Stimulated activated CD4-positive, alpha-beta T cell treated with anti-CD3 and anti-CD28 coated beads, Interleukin-4, amount 100 ng/mL, for 24 hours (primary cell): ENCODE results near the gene MAP2K3.

ENCODE experiments used
- DNase-seq: peaks from one replicate; pipeline ENCODE4 v3.0.0-alpha.2; 2020

The MAP2K3 gene

DNA sequence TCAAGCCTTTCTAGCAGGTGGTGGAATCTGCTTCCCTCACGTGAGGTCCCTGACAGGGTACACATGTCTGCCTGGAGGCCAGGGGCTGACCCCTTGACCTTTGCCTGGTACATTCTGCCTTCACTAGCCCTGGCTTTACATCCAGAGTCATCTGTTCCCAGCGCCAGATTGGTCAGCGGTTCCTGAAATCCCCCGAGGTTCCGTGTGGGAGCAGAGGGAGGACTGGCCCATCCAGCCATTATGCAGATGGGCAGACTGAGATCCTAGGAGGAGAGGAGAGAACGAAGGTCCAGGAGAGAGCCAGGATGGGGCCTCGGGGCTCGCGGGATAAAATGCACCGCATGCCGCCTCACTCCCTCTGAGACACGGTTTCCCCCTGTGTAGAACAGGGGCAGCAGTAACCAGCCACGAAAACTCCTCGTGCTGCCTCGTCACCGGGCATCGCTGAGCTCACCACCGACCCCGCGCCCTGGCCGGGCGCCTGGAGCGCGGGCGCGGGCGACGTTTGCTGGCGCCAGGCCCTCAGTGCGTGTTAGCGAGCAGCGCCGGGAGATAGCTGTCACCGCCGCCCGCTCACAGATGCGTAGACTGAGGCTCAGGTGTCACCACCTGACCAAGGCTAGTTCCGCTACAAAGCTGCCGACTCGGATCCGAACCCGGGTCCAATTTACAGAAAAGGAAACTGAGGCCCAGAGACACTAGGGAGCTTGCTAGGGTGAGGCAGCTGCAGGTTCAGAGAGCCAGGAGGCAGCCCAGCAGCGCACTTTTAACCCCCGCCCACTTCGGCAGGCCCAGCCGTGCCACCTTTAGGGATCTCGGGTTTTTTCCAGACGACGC is 811 bp upstream of the MAP2K3 start:
- DNase-seq, result peak; percentile 36

DNA sequence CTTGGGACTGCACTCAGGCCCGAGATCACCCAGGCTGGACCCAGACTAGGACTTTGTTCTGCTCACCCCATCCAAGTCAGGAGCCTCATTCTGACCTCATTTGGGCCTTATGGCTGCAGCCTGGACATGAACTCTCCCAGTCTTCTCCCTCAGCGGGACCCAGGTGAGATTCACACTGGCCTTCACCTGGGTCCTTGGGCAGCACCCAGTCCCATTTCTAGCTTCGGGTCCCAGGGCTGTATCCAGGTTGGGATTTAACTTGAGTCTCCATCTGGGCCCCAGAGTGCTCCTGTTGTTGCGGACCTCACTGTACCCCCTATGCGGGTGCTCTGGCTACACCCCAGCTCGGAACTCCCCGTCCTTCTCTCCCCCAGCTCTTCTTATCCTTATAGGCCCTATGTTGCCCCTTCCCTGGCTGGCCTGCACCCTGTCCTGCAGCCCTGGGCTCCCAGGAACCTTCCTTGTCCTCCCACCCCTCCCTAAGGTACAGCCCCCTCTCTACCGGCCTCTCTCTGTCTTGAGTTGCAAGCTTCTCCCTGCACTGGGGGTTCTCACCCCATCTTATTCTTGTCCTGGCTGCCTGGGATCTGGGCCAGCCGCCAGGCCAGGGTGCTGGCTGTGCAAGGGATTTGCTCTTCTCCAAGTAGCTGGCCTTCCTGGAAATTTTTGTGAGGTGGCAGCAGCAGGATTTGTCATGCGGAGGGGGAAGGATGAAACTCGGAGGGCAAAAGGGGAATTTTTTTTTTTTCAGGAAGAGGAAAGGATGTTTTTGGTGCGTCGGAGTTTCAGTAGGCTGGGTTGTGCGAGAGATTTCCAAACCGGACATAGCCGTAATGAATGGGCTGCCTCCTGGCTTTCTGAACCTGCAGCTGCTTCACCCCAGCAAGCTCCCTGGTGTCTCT is 904 bp downstream of the MAP2K3 start:
- DNase-seq, result no peak

DNA sequence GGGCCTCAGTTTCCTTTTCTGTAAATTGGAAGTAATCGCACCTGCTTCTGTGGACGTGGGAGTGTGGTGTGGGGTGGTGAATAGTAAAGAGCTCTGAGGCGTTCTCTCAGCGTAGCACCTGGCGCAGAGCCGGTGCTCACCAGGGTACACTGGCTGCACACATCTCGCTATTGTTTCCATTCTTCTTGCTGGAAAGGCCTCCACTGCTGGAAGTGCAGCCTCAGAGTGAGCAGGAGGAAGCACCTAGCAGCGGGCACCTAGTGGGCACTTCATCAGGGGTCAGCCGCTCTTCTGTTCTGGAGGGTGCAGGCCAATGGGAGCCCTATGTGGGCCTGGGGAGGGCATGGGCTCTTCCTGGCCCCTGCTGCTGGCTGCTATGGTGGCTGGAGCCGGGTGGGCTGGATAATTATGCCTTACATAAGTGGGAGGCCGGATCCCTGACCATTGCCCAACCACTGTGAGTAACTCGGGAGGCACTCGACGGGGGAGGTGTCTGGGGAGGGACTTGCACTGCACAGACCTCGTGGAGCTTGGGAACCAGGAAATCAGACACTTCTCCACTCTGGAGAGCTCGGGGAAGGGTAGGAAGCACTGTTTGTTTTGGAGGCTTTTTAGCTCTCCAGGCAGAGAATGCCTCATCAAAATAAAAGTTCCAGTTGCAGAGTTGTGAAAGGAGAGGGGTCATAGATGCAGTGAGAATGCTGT is 1.7 kb downstream of the MAP2K3 start:
- no peak for DNase-seq

DNA sequence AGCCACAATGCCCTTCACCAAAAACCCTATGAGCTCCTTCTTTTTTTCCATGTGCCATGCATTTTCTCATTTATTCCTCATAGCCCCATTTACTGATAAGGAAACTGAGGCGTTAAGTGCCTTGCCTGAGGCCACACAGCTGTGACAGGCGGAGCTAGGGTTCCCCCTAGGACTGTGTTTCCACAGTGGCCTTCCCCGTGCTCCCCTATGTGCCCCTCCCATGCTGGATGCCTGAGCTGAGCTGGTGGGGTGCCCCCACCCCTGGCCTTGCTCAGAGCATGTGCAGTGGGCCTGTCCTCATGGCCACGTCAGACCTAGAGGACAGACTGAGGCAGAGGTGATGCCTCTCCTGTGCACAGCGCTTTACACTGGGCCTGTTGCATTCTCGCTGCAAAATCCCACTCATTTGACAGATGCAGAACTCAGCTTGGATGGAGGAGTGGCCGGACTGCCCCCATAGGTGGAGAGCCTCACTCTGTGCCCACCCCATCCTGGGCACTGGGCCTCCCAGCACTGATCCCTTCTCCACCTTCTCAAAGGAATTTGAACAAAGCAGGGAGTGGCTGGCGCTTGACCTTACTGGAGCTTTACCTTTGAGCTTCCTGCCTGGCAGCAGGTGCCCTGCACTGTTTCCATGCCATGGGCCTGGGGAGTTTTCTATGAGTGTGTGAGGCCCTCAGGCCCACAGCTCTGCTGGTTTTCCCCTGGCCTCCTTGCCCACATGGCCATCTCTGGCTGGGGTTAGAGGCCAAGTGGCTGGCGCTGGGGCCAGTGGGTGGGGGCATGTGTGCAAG is 2.6 kb downstream of the MAP2K3 start:
- peak; percentile 50 for DNase-seq

DNA sequence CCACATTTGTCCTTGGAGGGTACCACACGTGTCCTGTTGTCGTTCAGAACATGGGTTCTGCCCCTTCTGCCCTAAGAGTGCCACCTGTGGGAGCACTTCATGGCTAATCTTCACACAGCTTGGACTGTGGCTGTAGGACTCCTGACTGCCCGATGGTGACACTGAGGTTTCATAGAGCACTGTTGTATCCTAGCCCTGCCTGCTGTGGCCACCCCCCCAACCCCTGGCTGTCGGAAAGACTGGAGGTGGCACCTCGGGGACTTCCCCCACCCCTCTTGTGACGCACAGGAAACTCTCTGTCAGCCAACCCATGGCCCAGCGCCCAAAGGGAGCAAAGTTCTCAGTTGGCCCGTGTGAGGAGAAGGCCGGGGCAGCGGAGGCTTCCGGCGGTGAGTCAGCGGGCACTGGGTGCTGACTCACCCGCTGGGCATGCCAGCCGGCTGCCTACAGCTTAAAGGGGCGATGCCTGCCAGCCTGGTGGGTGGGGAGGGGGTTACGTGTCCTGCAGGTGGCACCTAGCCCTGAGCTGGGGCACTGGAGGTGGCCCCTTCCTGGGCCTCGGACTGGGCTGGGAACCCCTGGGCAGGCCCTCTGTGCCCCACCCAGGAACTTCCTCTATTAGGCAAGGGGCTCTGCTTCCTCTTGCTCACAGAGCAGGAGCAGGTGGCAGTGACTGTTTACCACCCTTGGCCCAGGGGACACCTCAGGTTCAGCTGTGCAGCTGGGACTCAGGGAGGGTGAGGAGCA is 3.4 kb downstream of the MAP2K3 start:
- peak; percentile 97 for DNase-seq

DNA sequence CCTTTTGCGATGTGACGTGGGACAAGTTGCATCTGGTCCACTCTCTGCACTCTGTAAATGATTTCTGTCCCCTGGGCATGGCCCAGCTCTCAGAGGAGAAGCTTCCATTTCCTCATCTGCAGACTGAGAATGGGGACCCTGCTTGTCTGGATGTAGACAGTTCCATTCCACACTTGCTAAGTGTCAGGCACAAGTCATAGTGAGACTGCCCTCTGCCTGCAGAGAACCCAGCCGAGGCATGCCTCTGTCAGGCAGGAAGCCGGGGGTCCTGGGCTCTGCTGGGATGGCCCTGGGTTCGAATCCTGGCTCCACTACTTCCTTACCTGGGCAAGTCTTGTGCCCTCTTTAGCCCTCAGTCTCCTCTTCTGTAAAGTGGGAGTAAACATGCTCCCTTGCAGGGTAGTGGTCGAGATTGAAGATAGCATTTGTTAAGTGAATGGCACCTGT is 4.1 kb downstream of the MAP2K3 start:
- no peak for DNase-seq

DNA sequence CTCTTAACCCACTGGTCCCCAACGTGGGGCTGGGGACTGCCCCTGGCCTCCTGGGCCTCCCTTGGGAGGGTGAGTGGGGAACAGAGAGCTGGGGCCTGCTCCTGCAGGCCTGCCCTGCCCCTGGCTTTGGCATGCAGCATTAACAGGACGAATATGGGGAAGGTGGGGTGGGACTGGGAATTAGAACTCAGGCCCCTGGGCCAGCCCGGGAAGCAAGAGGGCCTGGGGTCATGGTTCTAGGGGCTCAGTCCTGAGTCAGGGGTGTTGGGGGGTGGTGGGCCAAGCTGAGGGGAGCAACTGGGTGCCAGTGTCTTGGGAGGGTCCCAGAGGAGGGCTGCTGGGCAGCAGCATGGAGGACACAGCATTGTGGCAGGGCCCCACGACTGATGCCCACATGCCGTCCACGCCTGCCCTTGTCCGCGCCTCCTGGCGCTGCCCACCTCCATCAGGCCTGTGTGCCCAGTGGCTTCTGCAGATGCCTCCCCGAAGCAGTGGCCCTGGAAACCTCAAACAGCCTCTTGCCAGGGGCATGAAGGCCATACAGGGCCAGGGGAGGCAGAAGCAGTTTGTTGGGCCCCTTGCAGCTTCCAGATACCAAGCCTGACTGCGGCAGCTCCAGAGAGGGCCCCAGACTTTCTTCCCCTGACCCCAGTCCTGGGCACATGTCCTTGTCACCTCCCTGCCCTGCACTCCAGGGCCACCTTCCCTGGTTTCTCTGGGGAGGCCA is 4.8 kb downstream of the MAP2K3 start:
- DNase-seq, result no peak

DNA sequence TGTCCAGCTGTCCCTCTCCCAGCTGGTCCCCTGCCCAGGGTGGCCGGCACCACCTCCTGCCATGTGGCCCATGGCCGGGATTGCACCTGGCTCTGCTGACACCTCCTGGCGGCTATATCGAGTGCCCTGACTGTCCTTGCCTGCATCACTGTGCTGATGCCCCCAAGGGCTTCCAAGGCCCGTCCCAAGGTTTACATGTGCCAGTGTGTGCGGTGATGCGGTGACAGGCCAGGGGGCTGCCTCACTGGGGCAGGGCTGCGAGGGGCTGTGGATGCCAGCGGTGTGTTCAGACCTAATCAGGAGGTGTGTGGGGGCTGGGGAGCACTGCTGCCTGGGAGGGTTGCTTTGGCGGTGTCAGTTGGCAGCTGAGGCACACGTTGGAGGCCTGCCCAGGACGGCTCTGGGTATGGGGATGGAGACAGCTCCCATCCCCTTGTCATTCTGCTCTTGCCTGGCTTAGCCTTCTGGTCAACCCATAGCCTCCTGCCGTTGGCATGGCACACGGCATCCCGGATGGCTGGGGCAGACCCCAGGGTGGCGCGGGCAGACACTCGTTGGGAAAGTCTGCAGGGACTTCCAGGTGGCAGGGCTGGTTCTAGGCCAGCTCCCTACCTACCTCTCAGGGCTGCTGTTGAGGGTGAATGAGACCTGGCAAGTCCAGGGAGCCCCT is 5.5 kb downstream of the MAP2K3 start:
- DNase-seq, result no peak

DNA sequence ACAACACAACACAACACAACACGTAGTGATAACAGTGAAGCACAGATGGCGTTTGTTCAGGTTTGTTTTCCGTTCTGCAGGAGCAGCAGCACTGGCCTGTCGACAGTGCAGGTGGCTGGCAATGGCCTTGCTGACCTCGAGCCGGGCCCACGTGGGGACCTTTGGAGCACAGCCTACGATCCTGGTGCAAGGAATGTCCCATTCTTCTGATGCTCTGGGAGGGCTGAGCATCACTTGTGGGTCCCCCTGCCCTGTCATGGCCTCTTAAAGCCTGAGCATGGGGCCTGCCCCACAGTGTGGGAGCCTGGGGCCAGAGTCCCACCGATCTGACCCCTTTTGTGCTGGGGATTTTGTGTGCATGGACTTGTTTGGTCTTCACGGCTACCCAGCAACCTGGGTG is 6.8 kb downstream of the MAP2K3 start:
- DNase-seq, result no peak

DNA sequence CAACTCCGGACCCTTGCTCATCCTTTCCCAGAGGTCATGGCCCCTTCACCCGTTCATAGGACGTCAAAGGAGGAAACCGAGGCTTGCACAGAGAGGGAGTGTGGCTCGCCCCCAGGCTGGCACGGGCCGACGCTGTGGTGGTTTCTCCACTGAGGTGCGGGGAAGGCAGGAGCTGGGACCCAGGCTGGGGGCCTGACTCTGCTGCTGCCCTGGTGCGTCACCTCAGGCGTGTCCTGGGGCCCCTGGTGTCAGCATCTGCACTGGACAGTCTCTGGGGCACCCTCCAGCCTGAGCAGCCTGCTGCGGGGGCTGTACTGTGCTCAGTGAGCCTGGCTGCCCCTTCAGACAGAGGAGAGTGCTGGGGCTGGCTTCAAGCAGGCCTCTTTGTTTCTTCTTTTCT is 7.4 kb downstream of the MAP2K3 start:
- DNase-seq, result no peak

DNA sequence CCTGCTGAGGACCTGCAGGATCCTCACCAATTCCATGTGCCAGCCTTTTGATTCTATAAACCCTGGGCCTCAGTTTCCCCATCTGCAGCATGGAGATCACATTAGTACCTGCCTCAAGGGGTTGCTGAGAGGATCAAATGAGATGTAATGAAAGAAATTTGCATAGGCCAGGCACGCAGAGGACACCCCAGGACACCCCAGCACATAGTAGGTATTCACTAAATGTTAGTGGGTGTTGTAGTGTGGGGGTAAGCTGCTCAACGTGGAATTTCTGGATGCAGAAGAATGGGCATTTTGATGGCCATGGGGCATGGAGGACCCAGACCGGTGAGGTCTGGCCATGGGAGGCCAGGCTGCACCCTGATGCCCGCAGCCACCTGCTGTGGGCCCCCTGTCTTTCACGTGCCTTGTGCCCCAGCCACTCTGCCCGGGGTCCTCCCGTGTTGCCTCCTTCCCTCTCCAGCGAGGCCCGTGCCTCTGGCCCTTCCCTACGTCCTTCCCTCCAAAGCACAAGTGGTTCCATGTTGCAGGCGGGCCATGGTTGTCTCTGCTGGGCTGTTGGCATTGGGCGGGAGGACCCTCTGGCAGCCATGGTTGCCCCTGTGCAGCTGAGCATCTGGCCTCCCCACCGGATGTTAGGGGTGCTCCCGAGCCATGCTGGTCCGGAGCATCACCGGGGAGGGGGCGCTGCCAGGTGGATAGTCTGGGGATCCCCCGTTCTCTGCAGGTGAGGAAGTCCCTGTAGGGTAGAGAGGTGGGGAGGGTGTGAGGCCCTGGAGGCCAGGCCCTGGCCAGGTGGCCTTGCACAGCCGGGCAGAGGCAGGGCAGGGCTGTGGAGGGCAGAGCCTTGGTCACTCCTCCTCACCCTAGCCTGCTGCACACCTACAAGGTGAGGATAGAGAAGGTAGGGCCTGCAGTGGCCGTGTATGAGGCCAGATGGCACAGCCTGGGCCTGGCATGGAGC is 8.6 kb downstream of the MAP2K3 start:
- no peak for DNase-seq

DNA sequence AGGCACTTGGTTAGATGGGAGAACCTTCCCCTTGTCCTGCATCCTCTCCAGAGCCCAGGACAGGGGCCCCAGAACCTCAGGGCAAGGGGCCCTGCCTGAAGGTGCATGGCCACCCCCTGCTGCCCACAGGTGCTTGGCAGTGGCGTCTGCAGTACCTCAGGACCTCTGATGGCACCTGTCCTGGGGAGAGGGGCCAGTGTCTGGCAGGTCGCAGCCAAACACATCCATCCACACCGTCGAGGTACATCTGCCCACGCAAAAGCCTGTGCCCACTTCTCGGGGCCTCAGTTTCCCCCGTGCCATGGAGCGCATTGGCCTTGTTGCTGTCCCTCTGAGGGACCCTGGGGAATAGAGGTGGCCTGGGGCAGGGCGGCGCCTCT is 9.3 kb downstream of the MAP2K3 start:
- no peak for DNase-seq

DNA sequence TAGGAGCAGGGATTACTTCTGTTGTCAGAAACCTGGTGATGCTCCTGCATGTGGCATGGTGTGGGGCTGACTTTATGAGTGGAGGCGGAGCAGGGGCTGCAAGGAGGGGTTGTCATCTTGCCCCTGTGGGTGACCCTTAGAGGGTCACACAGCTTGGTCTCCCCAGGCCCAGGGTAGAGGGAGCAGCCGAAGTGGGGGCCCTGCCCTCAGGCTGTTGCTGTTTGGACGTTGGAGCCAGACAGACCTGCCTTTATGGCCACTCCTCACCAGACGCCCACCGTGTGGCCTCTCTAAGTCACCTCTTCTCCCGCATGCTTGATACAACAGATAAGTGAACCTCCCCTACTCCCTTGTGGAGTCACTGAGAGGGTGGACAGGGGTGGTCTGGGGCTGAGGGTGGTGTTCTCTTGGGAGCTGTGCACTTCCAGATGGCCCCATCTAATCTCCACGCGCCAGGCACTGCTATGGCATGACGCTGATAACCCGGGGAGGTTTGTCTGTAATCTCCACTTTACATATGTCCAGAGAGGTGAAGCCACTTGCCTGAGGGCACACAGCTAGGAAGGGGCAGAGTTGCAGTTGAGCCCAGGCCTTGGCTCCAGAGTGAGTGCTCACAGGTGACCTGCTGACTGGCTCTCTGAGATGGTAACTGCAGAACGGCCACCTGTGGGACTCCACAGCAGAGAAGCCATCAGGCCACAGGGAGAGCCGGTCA is 10.0 kb downstream of the MAP2K3 start:
- no peak for DNase-seq

DNA sequence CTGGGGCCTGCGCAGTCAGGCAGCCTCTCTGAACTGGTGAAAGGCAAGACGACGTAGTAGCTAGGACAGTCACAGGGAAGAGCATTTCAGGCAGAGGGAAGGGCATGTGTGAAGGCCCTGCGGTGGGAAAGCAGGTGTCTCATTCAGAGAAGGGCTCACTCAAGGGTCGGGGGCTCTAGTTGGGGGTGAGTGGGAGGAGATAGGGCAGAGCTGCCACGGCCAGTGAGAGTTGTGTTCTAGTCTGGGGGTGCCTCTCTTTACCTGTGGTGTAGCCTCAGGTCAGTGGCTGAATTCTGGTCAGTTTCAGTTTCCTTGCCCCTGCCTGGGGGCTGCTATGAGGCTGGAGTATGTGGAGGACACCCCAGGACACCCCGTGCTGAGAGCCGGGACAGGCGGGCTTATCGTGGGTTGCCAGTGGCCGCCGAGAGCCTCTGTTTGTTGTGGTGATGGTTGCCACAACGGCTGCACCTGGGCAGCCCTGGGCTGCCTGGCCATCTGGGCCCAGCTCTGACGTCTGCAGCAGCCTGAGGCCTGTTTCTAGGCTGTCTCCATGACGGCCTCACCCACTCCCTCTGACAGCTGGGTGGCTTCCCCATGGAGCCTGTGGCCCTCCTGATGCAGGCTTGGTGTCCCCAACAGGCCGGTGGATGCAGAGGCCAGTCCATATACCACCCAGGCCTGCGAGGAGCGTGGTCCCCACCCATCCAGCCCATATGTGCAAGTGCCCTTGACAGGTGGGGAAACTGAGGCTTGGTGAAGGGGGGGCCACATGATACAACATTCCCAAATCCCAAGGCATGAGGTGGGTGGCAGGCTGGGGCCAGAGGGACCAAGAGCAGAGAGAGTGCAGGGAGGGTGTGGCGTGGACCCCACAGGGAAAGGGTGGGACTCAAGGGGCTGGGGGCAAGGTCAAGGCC is 10.8 kb downstream of the MAP2K3 start:
- no peak for DNase-seq

DNA sequence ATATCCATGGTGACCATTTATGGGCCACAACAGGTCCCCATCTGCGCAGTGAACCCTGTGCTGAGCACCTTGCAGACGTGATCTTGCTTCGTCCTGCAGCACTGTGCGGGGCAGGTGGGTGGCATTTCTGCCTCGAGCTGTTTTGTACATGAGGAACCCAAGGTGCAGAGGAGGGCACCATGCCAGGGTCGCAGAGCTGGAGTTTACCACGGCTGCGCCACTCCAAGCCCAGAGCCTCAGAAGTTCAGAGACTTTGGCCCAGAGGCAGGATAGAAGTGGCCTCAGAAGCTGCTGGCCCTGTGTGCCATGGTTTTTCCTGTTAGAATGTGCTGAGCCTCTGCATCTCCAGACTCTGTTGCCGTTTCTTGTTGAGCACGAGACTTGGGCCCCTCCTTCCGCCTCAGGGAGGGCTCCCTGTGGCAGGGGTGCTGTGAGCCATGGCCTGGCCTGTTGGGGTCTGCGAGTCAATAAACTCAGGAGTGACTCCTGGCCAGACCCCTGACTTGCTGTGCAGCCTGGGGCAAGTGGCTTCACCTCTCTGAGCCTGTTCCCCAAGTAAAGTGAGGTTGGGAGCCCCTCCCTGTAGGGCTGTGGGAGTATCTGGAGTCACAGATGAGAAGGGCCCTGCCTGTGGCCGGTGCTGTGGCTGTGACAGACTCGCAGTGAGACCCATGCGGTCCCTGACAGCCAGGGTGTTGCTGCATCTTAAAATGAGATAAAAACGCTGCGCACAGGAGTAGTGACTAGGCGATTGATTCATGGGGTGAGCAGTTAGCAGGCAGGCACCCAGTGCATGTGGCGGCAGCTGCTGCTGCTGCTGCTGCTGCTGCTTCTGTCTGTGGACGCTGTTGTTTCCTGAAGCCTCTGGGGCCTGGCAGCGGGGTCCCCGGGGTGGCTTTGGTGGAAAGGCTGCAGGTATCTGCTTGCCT is 11.8 kb downstream of the MAP2K3 start:
- DNase-seq, result no peak

DNA sequence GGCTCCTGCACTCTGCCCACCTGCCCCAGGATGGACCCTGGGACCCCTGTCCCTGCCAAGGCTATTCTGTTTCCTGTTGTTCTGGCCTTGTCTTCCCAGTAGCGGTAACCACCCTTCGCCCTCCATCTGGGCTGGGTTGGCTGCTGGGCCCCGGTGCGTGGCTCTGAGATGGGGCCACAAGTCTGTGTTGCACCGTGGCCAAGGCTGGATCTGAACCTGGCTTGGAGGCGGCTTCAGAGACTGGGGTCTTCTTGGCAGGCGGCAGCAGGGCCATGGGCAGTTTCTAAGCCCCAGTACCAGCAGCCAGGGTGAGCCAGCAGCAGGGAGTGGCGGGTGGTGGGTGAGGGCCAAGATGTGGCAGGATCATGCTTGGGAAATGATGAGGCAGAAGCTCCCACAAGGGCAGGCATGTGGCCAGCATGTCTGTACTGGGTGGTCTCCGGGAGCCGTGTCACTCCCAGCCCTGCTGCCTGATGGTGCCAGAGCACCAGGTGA is 12.6 kb downstream of the MAP2K3 start:
- DNase-seq, result no peak
